22Rv1 (cell line): ENCODE data around the gene SHTN1.

ENCODE experiments used
- ZFX ChIP-seq: fragments of 450-650 bp; IDR thresholded peaks from 2 replicates; pipeline ENCODE4 v1.6.1; 2017; ENCODE audit warnings: antibody characterized with exemption, borderline replicate concordance
- TF ChIP-seq, protein P1 (sequence below): fragments of 450-650 bp; IDR thresholded peaks from 2 replicates; pipeline ENCODE4 v1.5.1; 2017; ENCODE audit warnings: mild to moderate bottlenecking

- TF ChIP-seq, protein P1, sequence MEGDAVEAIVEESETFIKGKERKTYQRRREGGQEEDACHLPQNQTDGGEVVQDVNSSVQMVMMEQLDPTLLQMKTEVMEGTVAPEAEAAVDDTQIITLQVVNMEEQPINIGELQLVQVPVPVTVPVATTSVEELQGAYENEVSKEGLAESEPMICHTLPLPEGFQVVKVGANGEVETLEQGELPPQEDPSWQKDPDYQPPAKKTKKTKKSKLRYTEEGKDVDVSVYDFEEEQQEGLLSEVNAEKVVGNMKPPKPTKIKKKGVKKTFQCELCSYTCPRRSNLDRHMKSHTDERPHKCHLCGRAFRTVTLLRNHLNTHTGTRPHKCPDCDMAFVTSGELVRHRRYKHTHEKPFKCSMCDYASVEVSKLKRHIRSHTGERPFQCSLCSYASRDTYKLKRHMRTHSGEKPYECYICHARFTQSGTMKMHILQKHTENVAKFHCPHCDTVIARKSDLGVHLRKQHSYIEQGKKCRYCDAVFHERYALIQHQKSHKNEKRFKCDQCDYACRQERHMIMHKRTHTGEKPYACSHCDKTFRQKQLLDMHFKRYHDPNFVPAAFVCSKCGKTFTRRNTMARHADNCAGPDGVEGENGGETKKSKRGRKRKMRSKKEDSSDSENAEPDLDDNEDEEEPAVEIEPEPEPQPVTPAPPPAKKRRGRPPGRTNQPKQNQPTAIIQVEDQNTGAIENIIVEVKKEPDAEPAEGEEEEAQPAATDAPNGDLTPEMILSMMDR = no peak
- TF ChIP-seq ZFX = no peak
These were observed 155.5 kb downstream of the SHTN1 start, which contains the start of gene ENO4 for GRCh38 chr10:116849248-116850057.
